GM13976 (cell line): Measurements from ENCODE around the gene MEF2C.

Experiments
- DNase-seq: peaks from one replicate; pipeline ENCODE4 v3.0.0; 2012; ENCODE audit warnings: low spot score
- in situ Hi-C: fragments of 300-500 bp; cut with MboI; formaldehyde crosslinking; loops from one replicate; pipeline ENCODE4 v1.12.0; 2022; ENCODE audit warnings: low sequenced_read_pairs, mixed read lengths, inconsistent platforms; ENCODE audit not compliant: unreplicated experiment
- TF ChIP-seq, protein P1 (sequence below): IDR thresholded peaks from 2 replicates; pipeline ENCODE4 v1.5.1; 2012; ENCODE audit warnings: borderline replicate concordance, mild to moderate bottlenecking; ENCODE audit not compliant: insufficient read depth; ENCODE audit errors: extremely low read depth, missing control alignments, control extremely low read depth

Gene MEF2C

DNA sequence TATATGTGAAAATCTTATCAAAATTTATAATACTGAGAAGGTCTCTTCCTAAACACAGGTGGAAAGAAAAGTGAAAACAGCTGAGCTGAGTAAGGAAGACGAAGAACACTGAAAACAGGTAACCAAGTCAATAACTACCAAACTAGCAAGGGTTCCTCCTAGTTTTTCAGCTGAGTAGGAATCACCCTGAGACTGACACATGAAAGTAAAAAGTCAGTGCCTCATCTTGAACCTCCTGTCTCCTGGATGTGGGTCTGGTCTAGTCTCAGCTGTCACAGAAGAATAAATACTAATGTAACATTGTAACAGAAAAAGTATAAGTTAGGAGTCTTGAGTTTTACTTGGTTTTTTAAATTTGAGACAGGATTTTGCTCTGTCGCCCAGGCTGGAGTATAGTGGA is 121.0 kb downstream of the MEF2C start:
- in situ Hi-C loops: no loop called here
- TF ChIP-seq, protein P1, sequence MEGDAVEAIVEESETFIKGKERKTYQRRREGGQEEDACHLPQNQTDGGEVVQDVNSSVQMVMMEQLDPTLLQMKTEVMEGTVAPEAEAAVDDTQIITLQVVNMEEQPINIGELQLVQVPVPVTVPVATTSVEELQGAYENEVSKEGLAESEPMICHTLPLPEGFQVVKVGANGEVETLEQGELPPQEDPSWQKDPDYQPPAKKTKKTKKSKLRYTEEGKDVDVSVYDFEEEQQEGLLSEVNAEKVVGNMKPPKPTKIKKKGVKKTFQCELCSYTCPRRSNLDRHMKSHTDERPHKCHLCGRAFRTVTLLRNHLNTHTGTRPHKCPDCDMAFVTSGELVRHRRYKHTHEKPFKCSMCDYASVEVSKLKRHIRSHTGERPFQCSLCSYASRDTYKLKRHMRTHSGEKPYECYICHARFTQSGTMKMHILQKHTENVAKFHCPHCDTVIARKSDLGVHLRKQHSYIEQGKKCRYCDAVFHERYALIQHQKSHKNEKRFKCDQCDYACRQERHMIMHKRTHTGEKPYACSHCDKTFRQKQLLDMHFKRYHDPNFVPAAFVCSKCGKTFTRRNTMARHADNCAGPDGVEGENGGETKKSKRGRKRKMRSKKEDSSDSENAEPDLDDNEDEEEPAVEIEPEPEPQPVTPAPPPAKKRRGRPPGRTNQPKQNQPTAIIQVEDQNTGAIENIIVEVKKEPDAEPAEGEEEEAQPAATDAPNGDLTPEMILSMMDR: no peak
- no peak for DNase-seq

DNA sequence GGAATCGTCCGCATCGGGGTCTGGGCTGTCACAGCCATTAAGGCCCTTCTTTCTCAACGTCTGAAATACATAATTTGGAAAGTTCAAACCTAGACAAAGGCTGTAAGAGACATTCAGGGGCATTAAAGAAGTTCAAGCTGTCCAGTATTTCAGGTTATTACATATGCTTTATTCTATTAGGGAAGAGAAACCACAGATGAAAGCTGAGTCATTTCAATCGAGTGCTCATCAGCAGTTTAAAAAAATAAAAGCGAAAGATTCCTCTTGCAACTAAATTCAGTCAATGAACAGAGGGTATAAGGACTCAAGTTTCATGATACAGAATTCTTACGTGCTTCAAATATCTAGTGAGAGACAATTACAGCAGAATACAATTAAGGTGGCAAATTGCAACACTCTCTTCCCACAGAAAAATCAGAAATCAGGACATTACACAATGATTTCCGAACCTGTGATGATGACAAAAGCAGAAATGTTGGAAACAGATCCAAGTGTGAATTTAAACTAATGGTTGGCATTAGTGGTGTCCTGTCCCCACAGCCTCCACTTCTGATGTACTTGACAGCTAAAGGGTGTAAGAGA is 121.6 kb downstream of the MEF2C start:
- peak; percentile 26 for DNase-seq
- TF ChIP-seq, protein P1: no peak

DNA sequence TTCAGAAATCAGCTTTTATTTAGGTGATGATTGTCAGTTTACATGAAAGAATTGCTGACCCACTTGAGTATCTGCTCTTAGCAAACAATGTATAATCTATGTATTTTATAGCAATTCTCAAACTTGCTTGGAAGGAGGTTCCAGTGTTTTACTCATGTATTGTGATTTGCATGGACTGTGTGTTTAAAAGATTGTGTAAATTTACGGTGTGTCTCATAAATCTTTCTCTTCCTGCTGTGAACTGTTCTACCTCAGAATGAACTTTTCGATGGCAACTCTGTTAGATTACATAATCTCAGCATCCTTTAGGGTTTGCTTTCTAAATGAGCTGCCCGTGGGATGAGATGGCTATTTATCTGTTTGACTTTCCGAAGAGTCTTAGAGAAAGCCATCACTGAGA is 122.5 kb downstream of the MEF2C start:
- DNase-seq: no peak
- TF ChIP-seq, protein P1: no peak
- in situ Hi-C loops: no loop called here

More for the DNA sequence above, 121.6 kb downstream of the MEF2C start:
- in situ Hi-C loops: no loop called here

DNA sequence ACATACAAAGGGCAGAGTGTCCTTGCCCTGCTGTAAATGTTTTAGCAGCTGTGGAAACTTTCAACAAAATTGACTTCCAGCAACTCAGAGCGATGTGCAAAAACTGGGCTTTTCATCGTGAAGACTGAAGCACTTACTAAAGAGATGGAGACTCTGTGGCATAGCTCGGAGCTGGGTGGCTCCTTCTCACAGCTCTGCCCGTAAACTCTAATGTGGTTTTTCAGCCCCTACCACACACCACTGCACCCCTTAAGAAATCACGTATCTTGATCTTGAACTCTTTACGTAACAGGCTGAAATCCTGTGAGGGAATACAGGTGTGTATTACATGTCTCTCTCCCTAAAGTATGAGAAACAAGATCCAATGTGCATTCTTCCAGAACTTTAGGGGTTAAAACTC is 124.4 kb downstream of the MEF2C start:
- in situ Hi-C loops: no loop called here
- DNase-seq: no peak
- TF ChIP-seq, protein P1: no peak

DNA sequence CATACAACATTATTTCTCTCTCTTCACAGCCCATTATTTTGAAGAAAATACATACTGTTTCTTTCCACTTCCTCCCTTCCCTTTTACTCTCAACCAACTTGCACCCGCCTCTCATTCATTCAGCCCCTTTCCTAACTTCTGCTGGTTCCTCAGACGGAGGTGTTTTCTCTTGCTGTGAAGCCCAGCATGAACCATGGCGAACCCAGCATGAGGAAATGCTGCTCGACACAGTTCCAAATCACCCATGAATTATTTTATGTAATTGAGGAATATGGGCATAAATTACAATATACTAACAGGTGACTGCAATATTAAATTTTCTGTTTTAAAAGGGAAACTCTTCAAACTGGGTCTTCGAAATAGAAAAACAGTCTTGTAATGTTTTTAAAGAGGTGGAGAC is 124.8 kb downstream of the MEF2C start:
- TF ChIP-seq, protein P1: no peak
- no peak for DNase-seq
- in situ Hi-C loops: no loop called here

DNA sequence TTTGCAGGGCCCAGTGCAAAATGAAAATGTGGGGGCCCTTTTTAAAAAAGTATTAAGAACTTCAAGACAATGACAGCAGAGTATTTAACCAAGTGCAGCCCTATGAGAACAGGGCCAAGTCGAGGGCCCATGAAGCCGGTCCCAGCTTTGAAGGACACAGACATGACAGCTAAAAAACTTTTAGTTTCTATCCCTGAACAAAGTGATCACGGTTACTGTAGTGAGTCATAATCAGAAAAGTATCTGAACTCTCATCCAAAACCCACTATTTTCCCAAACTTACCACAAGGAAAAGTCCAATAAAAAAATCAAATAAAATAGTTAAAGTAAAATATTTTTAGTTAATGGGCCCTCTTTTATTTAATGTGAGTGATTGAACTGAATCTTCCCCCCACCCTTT is 126.0 kb downstream of the MEF2C start:
- no peak for DNase-seq
- in situ Hi-C loops: no loop called here
- TF ChIP-seq, protein P1: no peak
